ENCODE measurements around the gene KDELR1.

Gene KDELR1

GRCh38 chr19:48391100-48392005, at the start of gene KDELR1:
Gene KDELR1 (minus strand): TSS chr19:48391551. CDS start chr19:48391358, 193 bp downstream.
- peak; percentile 75 for DNase-seq (ENCODE audit: low read depth)

- DNase-seq (ENCODE audit: low read depth): no peak
Observed at GRCh38 chr19:48436586-48436985, 45.2 kb upstream of the KDELR1 start.

- no peak for DNase-seq (ENCODE audit: low read depth)
Observed at GRCh38 chr19:48433337-48433736, 42.0 kb upstream of the KDELR1 start.

- no peak for DNase-seq (ENCODE audit: low read depth)
Observed at GRCh38 chr19:48428670-48429069, 37.3 kb upstream of the KDELR1 start.

GRCh38 chr19:48424694-48425219, 33.4 kb upstream of the KDELR1 start:
- no peak for DNase-seq (ENCODE audit: low read depth)

GRCh38 chr19:48421548-48421947, 30.2 kb upstream of the KDELR1 start:
- no peak for DNase-seq (ENCODE audit: low read depth)

GRCh38 chr19:48419158-48419920, 28.0 kb upstream of the KDELR1 start:
- DNase-seq (ENCODE audit: low read depth): peak; percentile 74

- no peak for DNase-seq (ENCODE audit: low read depth)
Observed at GRCh38 chr19:48418317-48419064, 27.1 kb upstream of the KDELR1 start.

GRCh38 chr19:48417421-48417820, 26.1 kb upstream of the KDELR1 start:
- DNase-seq (ENCODE audit: low read depth): no peak

- no peak for DNase-seq (ENCODE audit: low read depth)
Observed at GRCh38 chr19:48415806-48416221, 24.5 kb upstream of the KDELR1 start.

GRCh38 chr19:48415395-48415794, 24.0 kb upstream of the KDELR1 start:
- peak; percentile 73 for DNase-seq (ENCODE audit: low read depth)

GRCh38 chr19:48413879-48414587, 22.7 kb upstream of the KDELR1 start:
- no peak for DNase-seq (ENCODE audit: low read depth)

- DNase-seq (ENCODE audit: low read depth): no peak
Observed at GRCh38 chr19:48405850-48406249, 14.5 kb upstream of the KDELR1 start.

GRCh38 chr19:48405010-48405659, 13.8 kb upstream of the KDELR1 start:
- no peak for DNase-seq (ENCODE audit: low read depth)

GRCh38 chr19:48403606-48404005, 12.3 kb upstream of the KDELR1 start:
- DNase-seq (ENCODE audit: low read depth): no peak

GRCh38 chr19:48401287-48401686, 9.9 kb upstream of the KDELR1 start:
- no peak for DNase-seq (ENCODE audit: low read depth)

- no peak for DNase-seq (ENCODE audit: low read depth)
Observed at GRCh38 chr19:48400018-48400742, 8.8 kb upstream of the KDELR1 start.

- DNase-seq (ENCODE audit: low read depth): peak; percentile 88
Observed at GRCh38 chr19:48398375-48399235, 7.3 kb upstream of the KDELR1 start.

GRCh38 chr19:48398102-48398374, 6.7 kb upstream of the KDELR1 start:
- no peak for DNase-seq (ENCODE audit: low read depth)
